ENCODE measurements around the gene OR10H4.

- TF ChIP-seq CTCF (IDR thresholded peaks at IDR 0.05; ENCODE audit: poor library complexity, severe bottlenecking) (no peak), POLR2AphosphoS5 (IDR thresholded peaks at IDR 0.05) (no peak)
Measured at GRCh38 chr19:15998166-15998565, 49.4 kb downstream of the OR10H4 start.
